HepG2 (cell line): ENCODE measurements around the gene PXK. TPM values are rescaled to one million over a fixed set of nuclear protein-coding genes. Genes with fewer than 3 reads are reported as not detected.

ENCODE experiments used
- ATAC-seq: fragments of 200-7000 bp; cut with Tn5 transposase; 3 replicates; pipeline ENCODE4 v1.9.1; 2020; ENCODE audit warnings: mild to moderate bottlenecking, moderate library complexity
- BruUV-seq: library from RNA; stranded (reverse); fragments of 400-500 nt; replicated peaks from 2 replicates; lab custom pipeline; 2021; lab: Mats Ljungman, UMichigan
- CTCF ChIA-PET: fragments of 300-600 bp; formaldehyde crosslinking; extraction: SDS; loops from one replicate; lab custom pipeline; 2021; ENCODE audit warnings: low total read pairs, inconsistent platforms, low intra/inter-chr PET ratio; lab: Yijun Ruan, JAX
- POLR2A ChIA-PET: fragments of 350-600 bp; sonication (Branson Sonifier 250); formaldehyde crosslinking; loops from one replicate; lab custom pipeline; 2020; ENCODE audit warnings: antibody characterized with exemption, inconsistent platforms; lab: Yijun Ruan, JAX
- DNase-seq: peaks from one replicate; pipeline ENCODE4 v3.0.0-alpha.2; 2015; ENCODE audit warnings: low spot score
- FAIRE-seq: peaks from 3 replicates; lab custom pipeline; 2011; peaks lifted over from hg19 to GRCh38; lab: Jason Lieb, UNC
- H2AFZ ChIP-seq: one replicate; pipeline ENCODE4 v1.6.1; 2011; ENCODE audit warnings: low read length, inconsistent platforms
- H3K27ac ChIP-seq: fragments of 300-600 bp; 3 replicates; pipeline ENCODE4 v1.8.0; 2011; ENCODE audit warnings: mixed run types, mild to moderate bottlenecking, mixed read lengths, low read length, inconsistent platforms; ENCODE audit not compliant: insufficient read depth; ENCODE audit errors: extremely low read length
- H3K27me3 ChIP-seq, 2 experiments: fragments of 200-600 bp in 1 of 2; 2 replicates in 1 of 2; 3 replicates in 1 of 2; pipeline versions ENCODE4 v1.6.0 to v1.8.0; 2011; ENCODE audit warnings: low read length in 2 of 2, mild to moderate bottlenecking in 2 of 2, moderate library complexity in 2 of 2, inconsistent platforms in 1 of 2; ENCODE audit not compliant: insufficient read depth in 2 of 2, control insufficient read depth in 1 of 2
- H3K36me3 ChIP-seq, 2 experiments: fragments of 200-600 bp in 1 of 2; replicated peaks in 1 of 2; 2 replicates in 1 of 2; 3 replicates in 1 of 2; pipeline versions ENCODE4 v1.5.1 to v1.8.0; 2011; ENCODE audit warnings: low read length in 2 of 2, inconsistent platforms in 1 of 2; ENCODE audit not compliant: insufficient read depth in 2 of 2, control insufficient read depth in 1 of 2
- H3K4me1 ChIP-seq: 2 replicates; pipeline ENCODE4 v1.5.1; 2012; ENCODE audit warnings: low read length, inconsistent platforms; ENCODE audit not compliant: insufficient read depth
- H3K4me2 ChIP-seq: 2 replicates; pipeline ENCODE4 v1.6.0; 2011; ENCODE audit warnings: low read depth, low read length, inconsistent platforms
- H3K4me3 ChIP-seq, 3 experiments: fragments of 200-600 bp in 1 of 3; sonication (generic), shearing (Covaris generic) in 1 of 3; replicated peaks in 1 of 3; 2 replicates each; pipeline ENCODE4 v1.5.1; 2011 to 2016; ENCODE audit warnings: low read length in 3 of 3, inconsistent platforms in 2 of 3, low read depth in 2 of 3, mild to moderate bottlenecking in 2 of 3, control low read depth in 1 of 3, mixed read lengths in 1 of 3; ENCODE audit not compliant: insufficient read depth in 1 of 3
- H3K79me2 ChIP-seq: one replicate; pipeline ENCODE4 v1.6.1; 2011; ENCODE audit warnings: low read length, inconsistent platforms; ENCODE audit not compliant: insufficient read depth
- H3K9ac ChIP-seq: 2 replicates; pipeline ENCODE4 v1.6.0; 2011; ENCODE audit warnings: mild to moderate bottlenecking, low read depth, low read length, inconsistent platforms; ENCODE audit not compliant: insufficient read depth
- H3K9me3 ChIP-seq: 2 replicates; pipeline ENCODE4 v1.5.1; 2012; ENCODE audit warnings: mild to moderate bottlenecking, low read length
- H4K20me1 ChIP-seq: 2 replicates; pipeline ENCODE4 v1.6.0; 2011; ENCODE audit warnings: inconsistent platforms, mild to moderate bottlenecking, low read length, moderate library complexity; ENCODE audit not compliant: insufficient read depth
- CENPT ChIP-seq: sonication (generic); formaldehyde crosslinking; IDR thresholded peaks from 2 replicates; pipeline ENCODE4 v1.8.0; 2022; ENCODE audit warnings: low read depth, mild to moderate bottlenecking, moderate library complexity, missing genetic modification reagents
- FOXP4 ChIP-seq: sonication (generic); formaldehyde crosslinking; IDR thresholded peaks from 2 replicates; pipeline ENCODE4 v1.4.0; 2020; ENCODE audit warnings: missing genetic modification reagents
- HNRNPUL1 ChIP-seq: fragments of 200-400 bp; formaldehyde crosslinking; IDR thresholded peaks from 2 replicates; pipeline ENCODE4 v1.6.1; 2017; ENCODE audit warnings: low read depth, mild to moderate bottlenecking, low read length, moderate library complexity
- MBD4 ChIP-seq: IDR thresholded peaks from 2 replicates; pipeline ENCODE4 v1.6.1; 2012; ENCODE audit warnings: low read length, inconsistent platforms, borderline replicate concordance
- MZF1 ChIP-seq: sonication (generic); formaldehyde crosslinking; IDR thresholded peaks from 2 replicates; pipeline ENCODE4 v1.8.1; 2023; ENCODE audit warnings: mild to moderate bottlenecking, missing genetic modification reagents, borderline replicate concordance
- NRL ChIP-seq: sonication (generic); formaldehyde crosslinking; IDR thresholded peaks from 2 replicates; pipeline ENCODE4 v1.5.0; 2020; ENCODE audit warnings: missing genetic modification reagents, mild to moderate bottlenecking, moderate library complexity, borderline replicate concordance
- SAP130 ChIP-seq: IDR thresholded peaks from 2 replicates; pipeline ENCODE4 v1.6.1; 2016; ENCODE audit warnings: low read depth
- SRF ChIP-seq: IDR thresholded peaks from 2 replicates; pipeline ENCODE4 v1.6.1; 2011; ENCODE audit warnings: mild to moderate bottlenecking, low read depth, low read length, moderate library complexity
- ZNF646 ChIP-seq: sonication (generic); formaldehyde crosslinking; IDR thresholded peaks from 2 replicates; pipeline ENCODE4 v1.9.0; 2021; ENCODE audit warnings: mild to moderate bottlenecking, missing genetic modification reagents
- ZNF766 ChIP-seq: sonication (generic); formaldehyde crosslinking; IDR thresholded peaks from 2 replicates; pipeline ENCODE4 v1.5.0; 2020; ENCODE audit warnings: missing genetic modification reagents, borderline replicate concordance
- ZNF879 ChIP-seq: sonication (generic); formaldehyde crosslinking; IDR thresholded peaks from 2 replicates; pipeline ENCODE4 v1.8.1; 2023; ENCODE audit warnings: missing genetic modification reagents
- ZUFSP ChIP-seq: sonication (generic); formaldehyde crosslinking; IDR thresholded peaks from 2 replicates; pipeline ENCODE4 v1.9.0; 2021; ENCODE audit warnings: missing genetic modification reagents, mild to moderate bottlenecking, borderline replicate concordance
- WGBS: methylation state at CpG from one replicate; pipeline ENCODE4 v1.1.6; 2017; ENCODE audit warnings: low lambda C conversion rate; 5-methylcytosine and 5-hydroxymethylcytosine counted together
- in situ Hi-C: cut with HindIII; loops from 2 replicates; pipeline ENCODE4 v1.10.0; 2017; ENCODE audit warnings: low pct_unique_long_range_greater_than_20kb; ENCODE audit not compliant: extremely low pct_ligation_motif_present
- intact Hi-C: fragments of 100-400 bp; cut with micrococcal nuclease; formaldehyde crosslinking; loops from one replicate; pipeline ENCODE4 v1.10.0; 2022; ENCODE audit not compliant: unreplicated experiment
- polyA plus RNA-seq, 8 experiments: library from polyadenylated mRNA; depleted of rRNA in 3 of 8; stranded (reverse) in 7 of 8; unstranded in 1 of 8; fragments of >200 nt; fragmentation: Illumina TruSeq in 4 of 8; extraction: Trizol in 4 of 8; gene quantifications; 2 replicates each; pipeline versions ENCODE4 v1.2.1 to v1.2.3, GENCODE V29; 2011 to 2016; ENCODE audit warnings: low read depth in 4 of 8, missing spikeins in 1 of 8, mixed read lengths in 1 of 8; ENCODE audit not compliant: insufficient read depth in 1 of 8
- total RNA-seq, 5 experiments: library from RNA; depleted of rRNA; stranded (reverse); fragments of >200 nt; fragmentation: Illumina TruSeq; extraction: Trizol; gene quantifications; 2 replicates each; pipeline ENCODE4 v1.2.3, GENCODE V29; 2016; ENCODE audit warnings: low read depth in 1 of 5

The PXK gene
- total and polyA plus RNA-seq, 2 of the 13 experiments (the other 11 are each of a cell fraction or from before 2014, with no cell fraction given) = 6.4 to 18.6 TPM

GRCh38 chr3:58463181-58463941 lies 130.7 kb downstream of the PXK start:
- H4K20me1 ChIP-seq = no peaks in the 10 kb centered on the region
- peak overlapping the region; percentile 87 for H3K4me2 ChIP-seq
- peaks cover 29% of the 10 kb centered on the region for H3K4me1 ChIP-seq
- peak overlapping the region; percentile 60 for H3K9ac ChIP-seq
- peak; percentile 80 for FAIRE-seq
- H3K27me3 ChIP-seq = no peaks in the 10 kb centered on the region
- BruUV-seq = no TSS peak
- H3K27ac ChIP-seq = peak overlapping the region; percentile 82
- under 1% methylated on average over 18 of the region's 18 CpGs for WGBS
- H2AFZ ChIP-seq = peak overlapping the region; percentile 43
- intact Hi-C loops = loop anchor here (1.0 to 2.0 kb wide), 4 partner anchors 11 to 69 kb away; no protein-coding TSS in a partner anchor
- peak; percentile 70 for DNase-seq
- H3K36me3 ChIP-seq = no peaks in the 10 kb centered on the region
- peak overlapping the region; percentile 44 to 55 (median 54) for H3K4me3 ChIP-seq
- no peaks in the 10 kb centered on the region for H3K79me2 ChIP-seq
- peak; percentile 95 for ATAC-seq
- no peaks in the 10 kb centered on the region for H3K9me3 ChIP-seq
- in situ Hi-C loops = no loop called here
- ChIA-PET CTCF (interaction anchor here (1.0 to 1.9 kb wide), 4 partner anchors 28 to 167 kb away, joined by 3 to 12 read pairs (median 6); partner anchors contain the start of gene KCTD6), POLR2A (interaction anchor here (0.8 to 1.2 kb wide), 3 partner anchors 11 to 74 kb away, joined by 3 to 5 read pairs (median 4); partner anchors contain the start of gene ACOX2)
- TF ChIP-seq ZNF766 (CRISPR knock-in tag) = no peak
- no peak for TF ChIP-seq CENPT
- no peak for TF ChIP-seq ZNF646 (CRISPR knock-in tag)
- no peak for TF ChIP-seq NRL
- TF ChIP-seq ZNF879 (CRISPR knock-in tag) = no peak
- peak; percentile 37; the same call in 1 of the 2 replicates for TF ChIP-seq MBD4
- no peak for TF ChIP-seq ZUFSP (CRISPR knock-in tag)
- TF ChIP-seq SAP130 (CRISPR knock-in tag) = peak; percentile 68
- no peak for TF ChIP-seq MZF1 (CRISPR knock-in tag)
- peak; percentile 31; the same call in 1 of the 2 replicates for TF ChIP-seq FOXP4 (CRISPR knock-in tag)
- TF ChIP-seq SRF = no peak
- no peak for TF ChIP-seq HNRNPUL1
